OCI-LY7 (cell line): ENCODE data around the gene HNRNPU.

Experiments used
- EZH2phosphoT487 ChIP-seq: fragments of 200-600 bp; sonication (generic); IDR thresholded peaks from 2 replicates; pipeline ENCODE4 v1.6.1; 2018; ENCODE audit warnings: low read depth, borderline replicate concordance, mild to moderate bottlenecking, mixed run types, antibody characterized with exemption, low read length, moderate library complexity, mixed read lengths
- TF ChIP-seq, protein P1 (sequence below): fragments of 200-600 bp; sonication (generic); conservative IDR thresholded peaks from 2 replicates; pipeline ENCODE4 v1.5.1; 2014; ENCODE audit warnings: mild to moderate bottlenecking, antibody characterized with exemption, low read length, moderate library complexity, mixed read lengths

DNA sequence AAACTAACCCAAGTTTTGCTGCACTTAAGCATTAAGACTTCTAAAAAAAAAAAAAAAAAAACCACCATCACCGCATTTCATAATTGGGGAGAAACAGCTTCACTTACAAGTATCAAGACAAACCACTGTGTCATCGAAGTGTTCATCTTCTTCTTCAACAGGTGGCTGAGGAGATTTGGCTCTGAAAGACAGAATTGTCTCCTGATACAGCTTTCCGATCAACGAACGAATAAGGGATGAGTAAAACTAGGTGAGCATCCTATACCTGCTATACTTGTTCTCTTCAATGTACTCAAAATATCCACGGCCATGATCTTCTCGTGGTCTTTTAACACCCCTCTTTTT is 2.0 kb downstream of the HNRNPU start:
- TF ChIP-seq, protein P1, sequence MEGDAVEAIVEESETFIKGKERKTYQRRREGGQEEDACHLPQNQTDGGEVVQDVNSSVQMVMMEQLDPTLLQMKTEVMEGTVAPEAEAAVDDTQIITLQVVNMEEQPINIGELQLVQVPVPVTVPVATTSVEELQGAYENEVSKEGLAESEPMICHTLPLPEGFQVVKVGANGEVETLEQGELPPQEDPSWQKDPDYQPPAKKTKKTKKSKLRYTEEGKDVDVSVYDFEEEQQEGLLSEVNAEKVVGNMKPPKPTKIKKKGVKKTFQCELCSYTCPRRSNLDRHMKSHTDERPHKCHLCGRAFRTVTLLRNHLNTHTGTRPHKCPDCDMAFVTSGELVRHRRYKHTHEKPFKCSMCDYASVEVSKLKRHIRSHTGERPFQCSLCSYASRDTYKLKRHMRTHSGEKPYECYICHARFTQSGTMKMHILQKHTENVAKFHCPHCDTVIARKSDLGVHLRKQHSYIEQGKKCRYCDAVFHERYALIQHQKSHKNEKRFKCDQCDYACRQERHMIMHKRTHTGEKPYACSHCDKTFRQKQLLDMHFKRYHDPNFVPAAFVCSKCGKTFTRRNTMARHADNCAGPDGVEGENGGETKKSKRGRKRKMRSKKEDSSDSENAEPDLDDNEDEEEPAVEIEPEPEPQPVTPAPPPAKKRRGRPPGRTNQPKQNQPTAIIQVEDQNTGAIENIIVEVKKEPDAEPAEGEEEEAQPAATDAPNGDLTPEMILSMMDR: no peak
- TF ChIP-seq EZH2phosphoT487: no peak
